Right lobe of liver (tissue), 4 donors: ENCODE results near the gene UBE2E1.

Source experiments
- CTCF ChIP-seq, 4 donors: fragments of 200-600 bp in 3 of 4; fragments of 450-650 bp in 1 of 4; IDR thresholded peaks; one replicate each; pipeline versions ENCODE4 v1.5.1 to v1.8.0; 2016 to 2022; ENCODE audit warnings: antibody characterized with exemption in 4 of 4, mild to moderate bottlenecking in 2 of 4
- POLR2A ChIP-seq: fragments of 450-650 bp; IDR thresholded peaks from one replicate; pipeline ENCODE4 v1.6.1; 2017; ENCODE audit warnings: antibody characterized with exemption, mild to moderate bottlenecking
- donor health status: DM: no; HTN: no; CAD: no.
- donor health status: DM: no; HTN: no; CAD: no.
- donor health status: DM: no; HTN: yes; CAD: no.

GRCh38 chr3:23795096-23795495 is 10.7 kb upstream of the UBE2E1 start:
- TF ChIP-seq CTCF (IDR thresholded peaks at IDR 0.05) (no peak), POLR2A (no peak)
